Activated CD4-positive, alpha-beta T cell treated with anti-CD3 and anti-CD28 coated beads, Interleukin-2, Interleukin-4, amounts not matched to agents 100 ng/mL and 50 ng/mL, durations not matched to agents 16 hours and 8 hours (primary cell): ENCODE data around the gene SETSIP.
"Not testable (repeated sequence)": the region's sequence is repeated elsewhere in the genome, so short reads cannot be mapped to it uniquely, and the experiment has no call there.

Experiments used
- DNase-seq: peaks from one replicate; pipeline ENCODE4 v3.0.0-alpha.2; 2020; ENCODE audit warnings: low spot score

The SETSIP gene

DNA sequence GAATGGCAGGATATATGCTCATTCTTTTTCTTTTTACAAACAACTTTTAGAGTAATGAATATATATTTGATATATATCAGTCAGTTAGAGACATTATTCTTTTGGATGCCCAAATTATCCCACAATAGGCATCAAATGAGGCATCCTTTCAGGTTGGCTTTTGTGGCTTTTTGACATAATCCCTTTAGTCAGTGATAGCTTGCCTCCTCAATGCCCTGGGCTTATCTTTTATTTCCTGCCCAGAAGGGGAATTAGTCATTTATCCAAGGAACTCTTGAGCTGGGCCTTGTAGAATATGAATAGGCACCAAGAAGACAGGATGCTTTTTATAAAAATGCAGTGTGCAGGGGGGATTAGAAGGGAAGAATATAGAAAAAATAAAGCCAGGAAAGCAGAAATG is 23.3 kb downstream of the SETSIP start:
- DNase-seq: no peak

DNA sequence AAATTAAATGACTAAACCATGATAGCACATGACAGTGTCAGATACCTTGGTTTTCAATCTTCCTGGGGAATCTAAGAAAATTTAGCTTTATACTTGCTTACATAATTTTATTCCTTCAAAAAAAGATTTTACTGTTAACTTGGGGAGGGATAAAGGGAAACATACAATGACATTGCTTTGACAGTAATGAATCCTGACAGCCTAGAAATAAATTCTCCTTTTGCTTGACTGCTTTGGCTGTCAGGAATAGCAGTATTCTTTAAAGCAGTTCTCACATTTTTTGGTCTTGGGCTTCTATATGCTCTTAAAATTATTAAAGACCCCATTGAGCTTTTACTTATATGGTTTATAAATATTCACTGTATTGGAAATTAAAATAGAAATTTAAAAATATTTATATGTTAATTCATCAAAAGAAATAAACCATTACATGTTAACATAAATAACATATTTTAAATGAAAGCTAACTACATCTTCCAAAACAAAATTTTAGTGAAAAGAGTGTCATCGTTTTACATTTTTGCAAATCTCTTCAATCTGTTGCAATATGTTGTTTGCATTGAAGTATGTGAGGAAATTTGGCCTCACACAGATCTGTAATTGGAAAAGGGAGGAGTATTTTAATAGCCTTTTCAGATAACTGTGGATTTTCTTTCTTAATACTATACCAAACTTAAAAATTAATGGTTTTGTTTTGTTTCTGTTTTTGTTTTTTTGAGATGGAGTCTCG is 29.3 kb downstream of the SETSIP start:
- DNase-seq: no peak

DNA sequence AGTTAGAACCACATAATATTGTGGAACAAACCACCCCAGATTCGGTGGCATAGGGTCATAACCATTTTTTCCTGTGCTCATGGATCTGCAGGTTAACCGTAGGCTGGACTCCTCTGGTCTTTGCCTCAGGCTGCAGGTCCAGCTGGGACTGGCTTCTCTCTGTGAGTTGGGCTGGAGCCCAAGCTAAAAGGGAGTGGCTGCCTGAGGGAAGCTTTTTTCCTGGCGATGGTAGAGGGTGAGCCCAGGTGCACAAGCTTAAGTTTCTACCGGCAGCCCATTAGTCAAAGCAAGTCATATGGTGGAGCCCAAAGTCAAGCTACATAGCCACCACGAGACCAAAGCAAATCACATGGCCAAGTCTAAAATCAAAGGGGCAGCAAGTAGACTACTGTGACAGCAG is 31.6 kb downstream of the SETSIP start:
- no peak for DNase-seq

DNA sequence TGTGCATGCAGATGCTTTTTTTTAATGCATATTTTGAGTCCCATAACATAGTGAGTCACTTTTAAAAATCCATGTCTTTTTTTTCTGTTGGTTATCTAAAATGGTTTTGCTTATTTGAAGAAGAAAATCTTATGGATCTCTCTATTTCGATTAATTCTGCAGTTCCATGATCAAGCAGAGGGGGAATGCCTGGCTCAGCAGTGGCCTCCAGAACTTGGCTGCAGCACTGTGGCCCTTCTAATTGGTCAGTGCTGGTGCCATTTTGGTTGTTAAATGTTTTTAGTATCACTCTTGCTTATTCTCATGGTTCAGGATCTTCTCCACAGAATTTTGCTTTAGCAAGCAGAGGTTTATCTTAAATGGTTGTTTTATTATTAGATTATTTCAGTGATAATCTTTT is 34.2 kb downstream of the SETSIP start:
- no peak for DNase-seq

DNA sequence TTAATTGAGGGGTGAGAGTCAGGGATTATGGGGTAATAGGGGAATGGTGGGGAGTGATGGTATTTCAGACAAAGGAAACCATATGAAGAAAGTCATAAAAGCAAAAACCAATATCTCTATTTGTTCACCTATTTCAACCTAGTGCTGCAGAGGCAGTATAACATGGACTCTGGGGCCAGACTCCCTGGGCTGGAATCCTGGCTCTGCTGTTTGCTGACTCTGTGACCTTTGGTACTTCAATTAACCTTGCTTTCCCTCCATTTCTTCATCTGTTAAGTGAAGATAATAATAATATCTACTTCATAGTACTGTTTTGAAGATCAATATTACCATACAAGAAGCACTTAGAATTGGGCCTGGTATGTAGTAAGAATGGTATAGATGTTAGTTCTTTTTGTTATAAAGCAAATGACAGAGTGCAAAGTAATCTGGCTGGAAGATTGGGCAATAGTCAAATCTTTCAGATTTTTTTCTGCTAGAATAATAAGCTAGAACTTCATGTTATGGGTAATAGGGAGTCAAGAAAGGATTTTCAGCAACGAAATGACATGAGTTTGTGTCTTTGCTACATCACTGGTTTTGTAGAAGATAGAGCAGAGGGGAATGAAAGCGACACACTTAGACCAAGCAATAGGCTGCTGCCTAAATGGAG is 36.4 kb downstream of the SETSIP start:
- DNase-seq: no peak

DNA sequence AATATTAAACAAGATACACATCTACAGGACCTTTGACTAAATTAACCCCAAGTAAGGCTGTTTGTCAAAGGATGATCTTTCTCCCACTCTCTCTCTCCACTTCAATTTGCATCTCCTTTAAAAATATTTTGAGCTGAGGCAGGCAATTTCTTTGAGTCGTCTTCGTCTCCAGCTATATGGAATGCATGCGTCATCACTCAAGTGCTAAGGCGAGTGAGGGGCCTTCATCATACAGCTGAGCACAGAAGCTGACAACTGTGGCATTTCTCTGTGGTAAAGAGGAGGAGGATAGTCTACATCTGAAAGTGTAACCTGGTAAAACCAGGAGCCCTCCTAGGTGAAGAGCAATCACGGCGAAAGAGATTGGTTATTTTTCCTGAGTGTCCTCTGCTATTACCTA is 37.8 kb downstream of the SETSIP start:
- DNase-seq: no peak

DNA sequence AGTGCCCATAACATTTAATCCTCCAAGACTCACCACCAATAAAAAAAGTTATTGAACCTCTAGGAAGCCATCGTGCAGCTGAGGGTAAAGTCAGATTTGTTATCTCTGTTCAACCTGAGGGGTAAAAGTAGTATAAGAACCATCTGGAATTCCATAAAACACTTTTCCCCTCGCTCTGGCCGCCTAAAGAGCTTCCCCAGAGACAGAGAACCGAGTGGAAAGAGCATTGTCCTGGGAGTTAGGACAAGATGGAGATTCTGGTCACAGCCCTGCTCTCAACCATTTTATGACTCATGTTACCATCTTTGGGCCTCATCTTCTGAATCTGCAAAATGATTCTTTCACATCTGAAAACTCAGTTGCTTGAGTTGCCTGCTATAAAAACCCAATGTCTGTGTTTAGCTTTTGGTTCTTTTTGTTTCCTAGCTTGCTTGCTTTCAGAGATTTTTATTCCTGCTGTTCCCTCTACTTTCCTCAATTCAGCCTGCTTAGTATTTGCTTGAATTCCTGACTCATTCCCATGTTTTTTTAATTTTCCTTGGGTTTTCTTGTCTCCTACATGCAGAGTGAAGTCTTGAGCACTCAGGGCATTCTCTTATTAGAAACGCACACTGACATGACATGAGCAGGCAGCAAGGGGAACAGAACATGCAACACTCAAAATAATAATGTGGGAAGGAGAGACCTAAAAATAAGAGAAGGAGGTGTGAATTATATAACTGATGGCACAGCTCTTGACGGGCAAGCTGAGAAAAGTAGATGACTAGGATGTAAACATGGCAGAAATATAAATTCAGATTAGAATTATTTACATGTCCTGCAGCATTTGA is 43.7 kb downstream of the SETSIP start:
- no peak for DNase-seq

DNA sequence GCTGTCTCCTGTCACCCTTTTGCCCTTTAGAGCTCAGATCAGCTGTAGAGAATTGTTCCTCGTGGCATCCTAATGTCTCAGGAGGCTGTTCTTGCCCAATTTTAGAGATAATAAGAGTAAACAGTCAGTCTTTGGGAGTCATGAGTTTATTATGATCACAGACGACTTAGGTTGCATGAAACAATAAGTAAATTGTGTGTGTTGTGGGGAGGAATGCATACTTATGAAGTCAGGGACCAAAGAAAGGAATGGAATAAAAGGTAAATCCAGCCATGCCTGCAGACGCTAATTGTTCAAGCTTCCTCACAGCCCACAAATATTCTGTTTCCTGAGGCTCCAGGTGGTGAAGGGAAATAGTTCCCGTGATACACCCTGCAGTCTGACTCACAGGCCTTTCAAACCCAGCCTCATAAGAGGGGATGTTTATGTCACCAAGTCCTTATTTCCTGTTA is 44.5 kb downstream of the SETSIP start:
- no peak for DNase-seq

DNA sequence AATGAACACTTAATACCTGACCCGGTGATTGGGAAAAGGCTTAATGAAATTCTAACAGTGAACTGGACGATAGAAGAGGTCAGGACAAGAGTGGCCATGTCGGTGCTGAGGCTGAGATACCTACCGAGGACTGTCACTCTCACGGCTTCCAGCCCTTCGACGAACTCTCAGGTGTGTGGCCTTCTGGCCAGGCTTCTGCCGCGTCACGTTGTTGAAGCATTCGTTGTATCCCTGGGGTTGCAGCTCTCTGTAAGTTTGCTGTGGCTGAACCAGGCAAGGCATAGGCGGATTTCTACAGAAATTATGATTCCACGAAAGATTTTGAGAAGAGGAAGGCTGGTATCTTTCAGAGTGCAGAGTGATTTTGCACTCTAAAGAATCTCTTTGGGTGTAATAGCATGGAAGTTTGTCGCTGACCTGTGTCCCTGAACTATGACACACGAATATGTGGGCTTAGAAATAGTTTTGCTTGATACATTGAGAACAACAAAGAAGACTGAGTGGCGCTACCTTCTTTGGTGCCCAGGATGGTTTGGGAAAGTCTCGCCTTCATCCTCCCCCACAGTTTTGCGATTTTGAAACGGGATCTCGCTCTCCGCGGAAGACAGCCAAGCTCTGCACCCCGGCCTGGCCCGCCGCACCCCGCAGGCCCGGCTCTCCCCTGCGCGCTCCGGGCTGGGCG is 45.8 kb downstream of the SETSIP start:
- no peak for DNase-seq

DNA sequence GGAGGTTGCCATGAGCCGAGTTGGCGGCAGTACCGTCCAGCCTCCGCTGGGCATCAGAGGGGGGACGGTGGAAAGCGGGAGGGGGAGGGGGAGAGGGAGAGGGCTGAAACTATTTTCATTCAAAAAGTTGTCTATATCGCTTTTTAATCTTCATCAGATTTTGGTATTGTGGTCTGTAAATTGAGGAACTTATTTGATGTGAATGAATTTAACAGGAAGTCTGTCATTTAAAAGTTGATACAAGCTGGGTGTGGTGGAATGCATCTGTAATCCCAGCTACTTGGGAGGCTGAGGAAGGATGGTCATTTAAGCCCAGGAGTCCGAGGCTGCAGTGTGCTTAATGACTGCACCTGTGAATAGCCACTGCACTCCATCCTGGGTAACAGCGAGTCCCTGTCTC is 48.4 kb downstream of the SETSIP start:
- DNase-seq: no peak

DNA sequence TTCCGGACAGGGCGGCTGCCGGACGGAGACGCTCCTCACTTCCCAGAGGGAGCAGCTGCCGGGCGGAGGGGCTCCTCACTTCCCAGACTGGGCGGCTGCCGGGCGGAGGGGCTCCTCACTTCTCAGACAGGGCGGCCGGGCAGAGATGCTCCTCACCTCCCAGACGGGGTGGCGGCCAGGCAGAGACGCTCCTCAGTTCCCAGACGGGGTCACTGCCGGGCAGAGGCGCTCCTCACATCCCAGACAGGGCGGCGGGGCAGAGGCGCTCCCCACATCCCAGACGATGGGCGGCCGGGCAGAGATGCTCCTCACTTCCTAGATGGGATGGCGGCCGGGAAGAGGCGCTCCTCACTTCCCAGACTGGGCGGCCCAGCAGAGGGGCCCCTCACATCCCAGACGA is 49.2 kb downstream of the SETSIP start:
- not testable (repeated sequence) for DNase-seq
